Muscle of leg (tissue), 11 donors: ENCODE results near the gene RAPGEF1. TPM values are rescaled to one million over a fixed set of nuclear protein-coding genes. Genes with fewer than 3 reads are reported as not detected.
"Not testable (repeated sequence)": the region's sequence is repeated elsewhere in the genome, so short reads cannot be mapped to it uniquely, and the experiment has no call there.

ENCODE experiments used
- DNase-seq: peaks from one replicate; pipeline ENCODE4 v3.0.0; 2013
- H3K27ac ChIP-seq: one replicate; pipeline ENCODE4 v1.5.1; 2013; ENCODE audit warnings: mild to moderate bottlenecking, low read length, control low read depth
- H3K27me3 ChIP-seq: one replicate; pipeline ENCODE4 v1.6.1; 2013; ENCODE audit warnings: low read length; ENCODE audit not compliant: control insufficient read depth, insufficient read depth
- H3K36me3 ChIP-seq: one replicate; pipeline ENCODE4 v1.6.1; 2013; ENCODE audit warnings: low read length; ENCODE audit not compliant: control insufficient read depth, insufficient read depth
- H3K4me1 ChIP-seq: one replicate; pipeline ENCODE4 v1.6.1; 2013; ENCODE audit warnings: low read length; ENCODE audit not compliant: control insufficient read depth, insufficient read depth
- H3K4me3 ChIP-seq: one replicate; pipeline ENCODE4 v1.5.1; 2013; ENCODE audit warnings: low read length, control low read depth
- H3K9me3 ChIP-seq: replicated peaks from 2 replicates; pipeline ENCODE4 v1.6.1; 2013; ENCODE audit warnings: low read depth, low read length; ENCODE audit not compliant: control insufficient read depth
- WGBS: methylation state at CpG from one replicate; pipeline ENCODE4 v1.1.5; 2013; ENCODE audit warnings: missing lambda C conversion rate; ENCODE audit not compliant: insufficient coverage; 5-methylcytosine and 5-hydroxymethylcytosine counted together
- polyA plus RNA-seq, 8 donors: library from polyadenylated mRNA; unstranded; fragments of 120-200 nt; gene quantifications; one replicate each; pipeline versions ENCODE4 v1.2.1 to v1.2.3, GENCODE V29; 2013; ENCODE audit warnings: inconsistent platforms in 1 of 8, low replicate concordance in 1 of 8; ENCODE audit not compliant: insufficient read length in 8 of 8, insufficient read depth in 1 of 8
- total RNA-seq: library from RNA; stranded (reverse); fragments of 120-200 nt; gene quantifications from one replicate; pipeline ENCODE4 v1.2.4, GENCODE V29; 2013

RAPGEF1 gene
- total and polyA plus RNA-seq, 9 donors, result 30.2 to 95.2 (median 79.6) TPM

- not testable (repeated sequence) for H3K4me3 ChIP-seq, H3K36me3 ChIP-seq, H3K9me3 ChIP-seq, H3K27me3 ChIP-seq
- peak; percentile 38 for DNase-seq
- Histone ChIP-seq H3K4me1 (peaks cover 32% of the 10 kb centered on the region), H3K27ac (peak overlapping the region; percentile 67)
- 32% methylated on average over 8 of the region's 10 CpGs for WGBS
Measured at GRCh38 chr9:131681826-131682225, 58.0 kb downstream of the RAPGEF1 start.

GRCh38 chr9:131681108-131681507 is 58.8 kb downstream of the RAPGEF1 start:
- H3K4me1 ChIP-seq, result peaks cover 39% of the 10 kb centered on the region
- WGBS, result no CpG with 5 or more reads among the region's 5 CpGs
- H3K27me3 ChIP-seq, result not testable (repeated sequence)

GRCh38 chr9:131679261-131680020 is 60.4 kb downstream of the RAPGEF1 start:
- Histone ChIP-seq H3K4me3 (no peak overlapping the region), H3K27me3 (no peaks in the 10 kb centered on the region), H3K27ac (peak overlapping the region; percentile 88), H3K36me3 (no peaks in the 10 kb centered on the region), H3K9me3 (no peaks in the 10 kb centered on the region), H3K4me1 (peaks cover 56% of the 10 kb centered on the region)
- 94% methylated on average over 8 of the region's 12 CpGs for WGBS
- peak; percentile 55 for DNase-seq

More at GRCh38 chr9:131681108-131681507, 58.8 kb downstream of the RAPGEF1 start:
- DNase-seq, H3K9me3 ChIP-seq, H3K36me3 ChIP-seq, H3K27ac ChIP-seq, H3K4me3 ChIP-seq: not testable (repeated sequence)

GRCh38 chr9:131678499-131679111 is 61.3 kb downstream of the RAPGEF1 start:
- Histone ChIP-seq H3K4me3 (no peak overlapping the region), H3K36me3 (no peaks in the 10 kb centered on the region), H3K27me3 (no peaks in the 10 kb centered on the region), H3K9me3 (no peaks in the 10 kb centered on the region), H3K4me1 (peaks cover 62% of the 10 kb centered on the region), H3K27ac (peak overlapping the region; percentile 88)
- peak; percentile 95 for DNase-seq
- 9% methylated on average over 4 of the region's 5 CpGs for WGBS

- H3K27me3 ChIP-seq, result no peaks in the 10 kb centered on the region
- no peak overlapping the region for H3K4me3 ChIP-seq
- peak overlapping the region; percentile 88 for H3K27ac ChIP-seq
- peaks cover 67% of the 10 kb centered on the region for H3K4me1 ChIP-seq
- DNase-seq, result peak; percentile 80
- no peaks in the 10 kb centered on the region for H3K9me3 ChIP-seq
- WGBS, result 9% methylated on average over 2 of the region's 9 CpGs
- H3K36me3 ChIP-seq, result no peaks in the 10 kb centered on the region
Measured at GRCh38 chr9:131677444-131678180, 62.3 kb downstream of the RAPGEF1 start.

- H3K9me3 ChIP-seq, result no peaks in the 10 kb centered on the region
- no peak overlapping the region for H3K4me3 ChIP-seq
- peak; percentile 85 for DNase-seq
- peak overlapping the region; percentile 88 for H3K27ac ChIP-seq
- no peaks in the 10 kb centered on the region for H3K36me3 ChIP-seq
- H3K4me1 ChIP-seq, result peaks cover 66% of the 10 kb centered on the region
- 0% methylated on average over 3 of the region's 4 CpGs for WGBS
- H3K27me3 ChIP-seq, result no peaks in the 10 kb centered on the region
Measured at GRCh38 chr9:131677049-131677443, 62.8 kb downstream of the RAPGEF1 start.

- no peaks in the 10 kb centered on the region for H3K27me3 ChIP-seq
- no peak overlapping the region for H3K4me3 ChIP-seq
- peaks cover 61% of the 10 kb centered on the region for H3K4me1 ChIP-seq
- H3K9me3 ChIP-seq, result no peaks in the 10 kb centered on the region
- WGBS, result 33% methylated on average over 2 of the region's 6 CpGs
- no peak for DNase-seq
- peak overlapping the region; percentile 88 for H3K27ac ChIP-seq
- H3K36me3 ChIP-seq, result no peaks in the 10 kb centered on the region
Measured at GRCh38 chr9:131676431-131676972, 63.4 kb downstream of the RAPGEF1 start.

GRCh38 chr9:131675437-131676022 is 64.3 kb downstream of the RAPGEF1 start:
- no peak overlapping the region for H3K27ac ChIP-seq
- 90% methylated on average over 3 of the region's 6 CpGs for WGBS

GRCh38 chr9:131674425-131675421 is 65.2 kb downstream of the RAPGEF1 start:
- Histone ChIP-seq H3K4me3 (no peak overlapping the region), H3K36me3 (no peaks in the 10 kb centered on the region), H3K4me1 (peaks cover 77% of the 10 kb centered on the region), H3K27me3 (no peaks in the 10 kb centered on the region), H3K27ac (no peak overlapping the region), H3K9me3 (no peaks in the 10 kb centered on the region)
- 77% methylated on average over 27 of the region's 29 CpGs for WGBS
- DNase-seq, result no peak

More at GRCh38 chr9:131675437-131676022, 64.3 kb downstream of the RAPGEF1 start:
- Histone ChIP-seq H3K9me3 (no peaks in the 10 kb centered on the region), H3K4me1 (peaks cover 70% of the 10 kb centered on the region), H3K36me3 (no peaks in the 10 kb centered on the region), H3K27me3 (no peaks in the 10 kb centered on the region), H3K4me3 (no peak overlapping the region)
- no peak for DNase-seq
